IMR-90 (cell line): Measurements from ENCODE around the gene COX4I1.

Experiments used
- CTCF ChIP-seq: conservative IDR thresholded peaks from 2 replicates; pipeline ENCODE4 v1.5.1; 2012; ENCODE audit warnings: mild to moderate bottlenecking, low read depth, low read length, improper control_type of control experiment
- POLR2A ChIP-seq: IDR thresholded peaks from 2 replicates; pipeline ENCODE4 v1.6.1; 2012; ENCODE audit warnings: mild to moderate bottlenecking, low read depth, low read length

GRCh38 chr16:85783441-85783840, 16.1 kb upstream of the COX4I1 start:
- TF ChIP-seq POLR2A: no peak
- TF ChIP-seq CTCF: no peak
